ENCODE measurements around the gene EXOC3L1. TPM values are rescaled to one million over a fixed set of nuclear protein-coding genes. Genes with fewer than 3 reads are reported as not detected.

The EXOC3L1 gene
- total RNA-seq (2014; rRNA removed; shearing (Covaris generic)): not detected in 2 replicates

GRCh38 chr16:67190041-67190440 lies at the start of gene EXOC3L1:
EXOC3L1 (minus strand) TSS chr16:67190136; CDS start chr16:67189676, 460 bp downstream.
- Histone ChIP-seq H3K4me3 (no peak within 1 kb of the TSS), H3K27me3 (replicated peaks) (no peaks in the 10 kb centered on the region), H3K9me3 (replicated peaks) (peaks cover 5% of the 10 kb centered on the region), H3K27ac (no peak within 1 kb of the TSS), H3K36me3 (peaks cover 30% of the 10 kb centered on the region), H3K4me1 (replicated peaks) (peaks cover 49% of the 10 kb centered on the region)
- DNase-seq (ENCODE audit: low read depth in 1 of 2, low spot score in 2 of 2): no peak

GRCh38 chr16:67238806-67239470 lies 49.0 kb upstream of the EXOC3L1 start:
- no peak overlapping the region for H3K4me3 ChIP-seq
- H3K4me1 ChIP-seq (replicated peaks): peaks cover 35% of the 10 kb centered on the region
- H3K27ac ChIP-seq: no peak overlapping the region
- no peaks in the 10 kb centered on the region for H3K9me3 ChIP-seq (replicated peaks)
- peaks cover 48% of the 10 kb centered on the region for H3K36me3 ChIP-seq
- H3K27me3 ChIP-seq (replicated peaks): no peaks in the 10 kb centered on the region
- no peak for DNase-seq (ENCODE audit: low read depth in 1 of 2, low spot score in 2 of 2)

GRCh38 chr16:67238278-67238575 lies 48.3 kb upstream of the EXOC3L1 start:
- no peak for DNase-seq (ENCODE audit: low read depth in 1 of 2, low spot score in 2 of 2)
- Histone ChIP-seq H3K36me3 (peaks cover 52% of the 10 kb centered on the region), H3K27me3 (replicated peaks) (no peaks in the 10 kb centered on the region), H3K27ac (no peak overlapping the region), H3K4me3 (no peak overlapping the region), H3K9me3 (replicated peaks) (no peaks in the 10 kb centered on the region), H3K4me1 (replicated peaks) (peaks cover 29% of the 10 kb centered on the region)

GRCh38 chr16:67237396-67238277 lies 47.7 kb upstream of the EXOC3L1 start:
- no peaks in the 10 kb centered on the region for H3K27me3 ChIP-seq (replicated peaks)
- H3K36me3 ChIP-seq: peaks cover 55% of the 10 kb centered on the region
- no peak for DNase-seq (ENCODE audit: low read depth in 1 of 2, low spot score in 2 of 2)

GRCh38 chr16:67236563-67237395 lies 46.8 kb upstream of the EXOC3L1 start:
- Histone ChIP-seq H3K36me3 (peaks cover 56% of the 10 kb centered on the region), H3K4me1 (replicated peaks) (peaks cover 22% of the 10 kb centered on the region), H3K27ac (no peak overlapping the region), H3K9me3 (replicated peaks) (no peaks in the 10 kb centered on the region), H3K27me3 (replicated peaks) (no peaks in the 10 kb centered on the region), H3K4me3 (no peak overlapping the region)
- peak in 1 of 2 experiments; percentile 82 for DNase-seq (ENCODE audit: low read depth in 1 of 2, low spot score in 2 of 2)

More at GRCh38 chr16:67237396-67238277, 47.7 kb upstream of the EXOC3L1 start:
- Histone ChIP-seq H3K9me3 (replicated peaks) (no peaks in the 10 kb centered on the region), H3K27ac (no peak overlapping the region), H3K4me1 (replicated peaks) (peaks cover 29% of the 10 kb centered on the region), H3K4me3 (no peak overlapping the region)

- Histone ChIP-seq H3K27ac (no peak overlapping the region), H3K9me3 (replicated peaks) (no peaks in the 10 kb centered on the region), H3K36me3 (peaks cover 60% of the 10 kb centered on the region), H3K27me3 (replicated peaks) (no peaks in the 10 kb centered on the region), H3K4me3 (no peak overlapping the region), H3K4me1 (replicated peaks) (peaks cover 14% of the 10 kb centered on the region)
- no peak for DNase-seq (ENCODE audit: low read depth in 1 of 2, low spot score in 2 of 2)
These were observed 46.1 kb upstream of the EXOC3L1 start for GRCh38 chr16:67235816-67236562.

- no peak for DNase-seq (ENCODE audit: low read depth in 1 of 2, low spot score in 2 of 2)
- Histone ChIP-seq H3K4me3 (no peak overlapping the region), H3K9me3 (replicated peaks) (no peaks in the 10 kb centered on the region), H3K27me3 (replicated peaks) (no peaks in the 10 kb centered on the region), H3K36me3 (peaks cover 67% of the 10 kb centered on the region), H3K27ac (no peak overlapping the region), H3K4me1 (replicated peaks) (no peaks in the 10 kb centered on the region)
These were observed 44.3 kb upstream of the EXOC3L1 start for GRCh38 chr16:67234180-67234597.

GRCh38 chr16:67233596-67233995 lies 43.7 kb upstream of the EXOC3L1 start:
- Histone ChIP-seq H3K4me1 (replicated peaks) (no peaks in the 10 kb centered on the region), H3K36me3 (peaks cover 67% of the 10 kb centered on the region), H3K4me3 (no peak overlapping the region), H3K9me3 (replicated peaks) (no peaks in the 10 kb centered on the region), H3K27me3 (replicated peaks) (no peaks in the 10 kb centered on the region), H3K27ac (no peak overlapping the region)
- DNase-seq (ENCODE audit: low read depth in 1 of 2, low spot score in 2 of 2): no peak

GRCh38 chr16:67230809-67231660 lies 41.1 kb upstream of the EXOC3L1 start:
- Histone ChIP-seq H3K27ac (no peak overlapping the region), H3K4me1 (replicated peaks) (peaks cover 15% of the 10 kb centered on the region), H3K36me3 (peaks cover 62% of the 10 kb centered on the region), H3K9me3 (replicated peaks) (no peaks in the 10 kb centered on the region), H3K27me3 (replicated peaks) (no peaks in the 10 kb centered on the region), H3K4me3 (no peak overlapping the region)
- DNase-seq (ENCODE audit: low read depth in 1 of 2, low spot score in 2 of 2): no peak

GRCh38 chr16:67229906-67230808 lies 40.2 kb upstream of the EXOC3L1 start:
- Histone ChIP-seq H3K27me3 (replicated peaks) (no peaks in the 10 kb centered on the region), H3K4me1 (replicated peaks) (peaks cover 20% of the 10 kb centered on the region), H3K27ac (no peak overlapping the region), H3K4me3 (no peak overlapping the region), H3K9me3 (replicated peaks) (no peaks in the 10 kb centered on the region), H3K36me3 (peaks cover 61% of the 10 kb centered on the region)
- DNase-seq (ENCODE audit: low read depth in 1 of 2, low spot score in 2 of 2): no peak

GRCh38 chr16:67228905-67229304 lies 39.0 kb upstream of the EXOC3L1 start:
- peaks cover 55% of the 10 kb centered on the region for H3K36me3 ChIP-seq
- H3K4me3 ChIP-seq: no peak overlapping the region
- peaks cover 20% of the 10 kb centered on the region for H3K4me1 ChIP-seq (replicated peaks)
- DNase-seq (ENCODE audit: low read depth in 1 of 2, low spot score in 2 of 2): no peak
- no peak overlapping the region for H3K27ac ChIP-seq
- no peaks in the 10 kb centered on the region for H3K27me3 ChIP-seq (replicated peaks)
- no peaks in the 10 kb centered on the region for H3K9me3 ChIP-seq (replicated peaks)

All from SJSA1 (cell line).